ENCODE data around the gene STK35. TPM values are rescaled to one million over a fixed set of nuclear protein-coding genes. Genes with fewer than 3 reads are reported as not detected.

The STK35 gene
- total RNA-seq, 1 donor from 2014 or later, result 13.0 TPM

- H3K4me1 ChIP-seq, result peaks cover 4% of the 10 kb centered on the region
- H3K9me3 ChIP-seq, result no peaks in the 10 kb centered on the region
- no peak overlapping the region for H3K4me3 ChIP-seq
- no peaks in the 10 kb centered on the region for H3K36me3 ChIP-seq
- no peak overlapping the region for H3K27ac ChIP-seq
- ATAC-seq (peak; percentile 92), DNase-seq (peak; percentile 80)
- H3K27me3 ChIP-seq, result peaks cover 4% of the 10 kb centered on the region
- peak; percentile 92 for TF ChIP-seq CTCF (IDR thresholded peaks at IDR 0.05)
- intact Hi-C loops (cut with DNase I), result loop anchor here (10.0 kb wide), 1 partner anchor 208 kb away; no protein-coding TSS in a partner anchor
These were observed 70.9 kb downstream of the STK35 start for GRCh38 chr20:2172305-2173175.

GRCh38 chr20:2173186-2173585 lies 71.6 kb downstream of the STK35 start:
- intact Hi-C loops (cut with DNase I), result loop anchor here (10.0 kb wide), 1 partner anchor 208 kb away; no protein-coding TSS in a partner anchor
- Histone ChIP-seq H3K4me3 (no peak overlapping the region), H3K36me3 (no peaks in the 10 kb centered on the region), H3K27me3 (no peaks in the 10 kb centered on the region), H3K27ac (no peak overlapping the region), H3K9me3 (no peaks in the 10 kb centered on the region), H3K4me1 (peaks cover 4% of the 10 kb centered on the region)
- DNase-seq (no peak), ATAC-seq (no peak)
- TF ChIP-seq CTCF (IDR thresholded peaks at IDR 0.05), result no peak

GRCh38 chr20:2174067-2174466 lies 72.4 kb downstream of the STK35 start:
- TF ChIP-seq CTCF (IDR thresholded peaks at IDR 0.05), result no peak
- intact Hi-C loops (cut with DNase I), result loop anchor here (10.0 kb wide), 1 partner anchor 209 kb away; no protein-coding TSS in a partner anchor
- ATAC-seq, result no peak

GRCh38 chr20:2176946-2177345 lies 75.3 kb downstream of the STK35 start:
- intact Hi-C loops (cut with DNase I), result loop anchor here (10.0 kb wide), 1 partner anchor 212 kb away; no protein-coding TSS in a partner anchor

More at GRCh38 chr20:2174067-2174466, 72.4 kb downstream of the STK35 start:
- Histone ChIP-seq H3K36me3 (no peaks in the 10 kb centered on the region), H3K4me3 (no peak overlapping the region), H3K4me1 (peaks cover 4% of the 10 kb centered on the region), H3K27ac (no peak overlapping the region), H3K27me3 (no peaks in the 10 kb centered on the region), H3K9me3 (no peaks in the 10 kb centered on the region)
- no peak for DNase-seq

More at GRCh38 chr20:2176946-2177345, 75.3 kb downstream of the STK35 start:
- Histone ChIP-seq H3K27ac (no peak overlapping the region), H3K4me3 (no peak overlapping the region), H3K9me3 (no peaks in the 10 kb centered on the region), H3K36me3 (no peaks in the 10 kb centered on the region), H3K27me3 (no peaks in the 10 kb centered on the region), H3K4me1 (peaks cover 4% of the 10 kb centered on the region)
- DNase-seq (no peak), ATAC-seq (no peak)
- TF ChIP-seq CTCF (IDR thresholded peaks at IDR 0.05), result no peak
